HG03103 (cell line): ENCODE data around the gene GADL1.

Source experiments
- ATAC-seq: cut with Tn5 transposase; IDR thresholded peaks from one replicate; pipeline ENCODE4 v1.9.1; 2021; ENCODE audit warnings: low read depth; ENCODE audit not compliant: unreplicated experiment

Gene GADL1

DNA sequence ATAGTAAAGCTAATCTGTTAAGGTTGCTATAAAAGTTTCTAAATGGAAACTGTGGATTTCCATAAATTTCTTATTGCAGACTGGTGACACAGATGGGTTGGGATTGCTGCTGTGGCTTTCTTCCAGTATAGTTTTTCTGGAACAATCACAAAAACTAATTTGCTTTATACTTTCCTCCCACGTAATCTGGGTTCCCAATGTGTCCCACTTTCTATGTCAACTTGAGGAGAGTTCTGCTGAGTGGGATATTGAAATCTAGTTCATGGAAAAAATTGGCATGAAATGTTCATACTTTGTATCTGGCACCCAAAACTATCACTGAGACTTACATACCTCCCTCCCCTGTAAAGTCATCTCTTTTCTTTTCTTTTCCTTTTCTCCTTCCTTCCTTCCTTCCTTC, 161.3 kb downstream of the GADL1 start:
- no peak for ATAC-seq

GRCh38 chr3:30730967-30731366, 163.5 kb downstream of the GADL1 start:
- ATAC-seq: no peak

GRCh38 chr3:30729936-30730335, 164.5 kb downstream of the GADL1 start:
- ATAC-seq: no peak

DNA sequence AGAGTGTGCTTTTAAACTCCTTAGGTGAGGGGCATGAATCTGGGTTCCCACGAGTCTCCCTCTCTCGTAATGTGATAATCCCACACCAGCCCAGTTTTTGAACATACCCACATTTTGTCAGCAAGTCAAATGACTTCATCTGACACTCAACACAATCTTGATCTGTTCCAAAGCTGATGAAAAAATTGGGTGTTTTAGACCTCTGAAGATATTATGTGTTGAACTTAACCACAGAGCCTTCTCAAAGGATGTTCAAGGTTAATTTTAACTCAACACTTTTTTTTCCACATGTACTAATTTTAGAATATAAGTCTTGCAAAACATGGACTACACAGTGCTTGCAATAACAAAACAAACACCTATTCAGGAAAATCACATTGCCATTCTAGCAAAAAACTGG, 164.9 kb downstream of the GADL1 start:
- ATAC-seq: no peak

- ATAC-seq: no peak
These were observed 166.3 kb downstream of the GADL1 start for GRCh38 chr3:30728143-30728542.

DNA sequence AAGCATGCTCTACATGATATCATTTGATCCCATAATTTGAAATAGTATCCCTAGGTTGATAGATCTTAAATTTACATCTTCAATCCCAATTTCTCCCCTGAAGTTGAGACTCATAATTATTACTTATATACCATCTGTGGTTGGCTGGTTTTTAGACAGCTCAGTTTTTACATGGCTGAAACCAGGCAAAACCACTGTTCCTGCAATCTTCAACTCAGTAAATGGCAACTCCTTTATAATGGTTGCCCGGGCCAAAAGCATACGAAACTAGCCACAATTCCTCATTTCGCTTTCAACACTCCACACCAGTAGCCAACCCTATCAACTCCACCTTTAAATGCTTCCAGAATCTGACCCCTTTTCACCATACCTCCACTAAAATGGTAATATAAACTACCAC, 169.6 kb downstream of the GADL1 start:
- ATAC-seq: no peak

- no peak for ATAC-seq
These were observed 171.2 kb downstream of the GADL1 start for GRCh38 chr3:30723211-30723610.

DNA sequence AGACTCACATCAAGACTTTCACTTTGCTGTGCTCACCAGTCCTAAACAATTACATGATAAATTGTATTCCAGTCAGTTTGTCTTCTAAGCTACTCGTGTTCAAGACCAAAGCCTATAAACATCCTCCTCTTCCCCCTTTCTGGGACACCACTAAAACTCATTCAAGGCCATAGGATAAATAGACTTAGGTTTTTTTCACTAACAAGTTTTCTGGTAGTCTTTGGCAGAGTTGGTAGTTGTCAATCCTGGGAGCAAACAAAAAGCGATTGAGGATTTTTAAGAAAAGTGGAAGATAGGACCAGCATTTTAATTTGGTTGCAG, 173.2 kb downstream of the GADL1 start:
- no peak for ATAC-seq

DNA sequence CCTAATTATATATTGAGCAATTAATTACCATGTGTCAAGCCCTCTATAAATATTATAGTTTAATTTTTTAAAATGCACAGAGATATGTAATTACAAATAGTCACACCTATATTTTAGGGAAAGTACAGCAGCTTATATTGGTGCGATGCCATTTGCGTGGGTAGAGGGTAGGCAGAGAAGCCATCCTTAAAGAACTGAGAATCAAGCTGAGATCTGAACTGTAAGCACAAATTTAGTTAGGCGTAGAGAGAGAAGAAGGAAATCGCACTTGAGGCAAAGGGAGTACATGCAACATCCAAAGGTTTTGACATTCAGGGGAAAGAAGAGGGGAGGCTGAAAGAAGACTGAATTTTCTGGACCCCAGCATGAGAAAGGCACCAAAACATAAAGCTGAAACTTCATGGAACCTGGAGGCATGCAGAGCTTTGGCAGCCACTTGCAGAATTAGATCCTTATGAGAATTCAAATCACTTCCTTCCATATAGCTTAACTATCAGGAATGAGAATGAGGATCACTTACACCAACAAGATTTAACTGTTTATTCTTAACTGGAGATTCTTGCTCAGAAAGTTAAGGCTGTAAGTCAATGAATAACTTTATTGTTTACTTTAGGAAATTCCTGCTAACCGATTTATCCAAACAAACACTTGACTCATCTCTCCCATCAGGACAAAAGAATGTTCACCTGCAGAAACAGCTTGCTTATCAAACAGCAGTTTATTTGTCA, 173.7 kb downstream of the GADL1 start:
- no peak for ATAC-seq

GRCh38 chr3:30719536-30719935, 174.9 kb downstream of the GADL1 start:
- no peak for ATAC-seq

- no peak for ATAC-seq
These were observed 180.5 kb downstream of the GADL1 start for GRCh38 chr3:30713885-30714503.

DNA sequence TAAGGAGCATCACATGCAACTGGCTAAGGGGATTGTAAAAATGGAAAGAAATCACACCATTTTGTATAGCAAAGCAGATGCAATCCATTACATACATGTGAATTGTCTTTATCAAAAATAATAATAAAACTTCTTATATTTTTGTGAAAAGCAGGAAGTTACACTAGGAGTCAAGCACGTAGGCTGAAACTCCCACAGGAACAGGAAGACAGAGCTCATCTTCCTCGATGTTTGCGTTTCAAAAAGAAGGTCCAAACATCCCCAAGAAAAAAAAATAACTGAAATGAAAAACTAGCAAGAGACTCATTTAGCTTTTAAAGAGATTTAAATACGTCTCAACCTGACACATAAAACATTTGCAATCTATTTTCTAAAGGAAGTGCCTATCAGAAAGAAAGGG, 181.5 kb downstream of the GADL1 start:
- ATAC-seq: no peak

- ATAC-seq: no peak
These were observed 182.6 kb downstream of the GADL1 start for GRCh38 chr3:30711867-30712266.

GRCh38 chr3:30711151-30711550, 183.3 kb downstream of the GADL1 start:
- ATAC-seq: no peak

DNA sequence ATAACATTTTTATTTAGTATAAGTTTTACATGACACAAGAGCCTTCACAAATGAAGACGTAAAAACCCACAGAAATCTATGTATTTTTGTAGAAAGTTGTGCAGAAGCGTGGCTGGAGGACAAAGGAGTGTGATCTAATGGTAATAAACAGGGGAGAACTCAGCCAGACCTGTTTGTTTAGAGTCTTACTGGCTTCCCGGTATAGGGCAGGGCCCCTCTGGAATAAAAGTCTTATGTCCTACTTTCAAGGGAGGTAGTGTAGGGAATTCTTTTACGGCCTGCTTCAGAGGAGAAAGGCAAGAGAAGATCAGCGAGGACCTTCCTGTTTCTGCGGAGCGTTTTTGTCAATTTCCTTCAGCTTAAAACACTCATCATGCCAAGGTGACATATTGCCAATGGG, 184.4 kb downstream of the GADL1 start:
- ATAC-seq: no peak

DNA sequence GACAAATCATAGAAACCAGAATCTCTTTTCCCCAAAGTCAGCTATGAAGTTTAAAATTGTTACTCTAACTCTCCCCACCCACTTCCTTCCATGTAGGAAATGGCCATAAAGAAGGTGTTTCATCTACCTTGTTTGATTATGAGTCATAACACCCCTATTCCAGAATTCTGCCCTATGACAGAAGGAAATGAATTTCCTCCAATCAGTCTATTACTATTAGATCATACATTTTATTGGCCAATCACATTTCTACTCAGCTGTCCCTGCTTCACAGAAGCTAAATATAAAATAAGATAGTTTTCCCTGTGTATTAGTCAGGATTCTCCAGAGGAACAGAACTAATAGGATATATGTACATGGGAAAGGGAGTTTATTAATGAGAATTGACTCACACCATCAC, 186.0 kb downstream of the GADL1 start:
- no peak for ATAC-seq

- no peak for ATAC-seq
These were observed 186.6 kb downstream of the GADL1 start for GRCh38 chr3:30707825-30708224.

- ATAC-seq: no peak
These were observed 189.2 kb downstream of the GADL1 start for GRCh38 chr3:30704931-30705890.

DNA sequence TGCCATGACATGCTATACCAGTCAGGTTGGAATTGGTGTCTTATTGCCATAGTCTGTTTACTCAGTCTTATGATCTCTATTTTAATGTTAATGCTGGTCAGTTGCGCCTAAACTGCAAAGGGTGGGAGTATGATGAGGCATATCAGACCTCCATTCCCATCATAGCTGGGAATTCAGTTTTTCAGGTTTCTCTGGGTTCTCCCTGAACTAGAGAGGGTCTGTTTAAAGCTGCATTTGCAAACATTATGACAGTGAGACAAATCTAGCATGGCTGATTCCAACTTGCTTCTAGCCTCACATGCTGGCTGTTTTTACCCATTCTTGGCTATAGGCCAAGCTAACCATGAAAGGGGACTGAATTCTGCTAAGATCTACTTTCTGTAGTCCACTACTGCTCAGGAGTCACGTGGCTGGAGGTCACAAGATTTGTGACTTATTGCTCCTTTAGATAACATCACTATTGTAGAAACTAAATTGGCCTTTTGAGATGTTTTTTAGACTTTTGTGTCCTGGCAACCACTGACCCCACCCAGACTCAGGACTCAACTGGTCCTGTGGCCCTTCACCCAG, 191.5 kb downstream of the GADL1 start:
- ATAC-seq: no peak

GRCh38 chr3:30702038-30702827, 192.2 kb downstream of the GADL1 start:
- no peak for ATAC-seq
